Neuronal stem cell (in vitro differentiated cells): ENCODE data around the gene ADAM12.

Experiments used
- DNase-seq: peaks from one replicate; pipeline ENCODE4 v3.0.0-alpha.2; 2013; ENCODE audit warnings: low spot score
- H2AFZ ChIP-seq: one replicate; pipeline ENCODE4 v1.6.1; 2013; ENCODE audit warnings: mild to moderate bottlenecking, low read length, inconsistent platforms
- H2AK5ac ChIP-seq: 2 replicates; pipeline ENCODE4 v1.6.1; 2013; ENCODE audit warnings: low read depth, mild to moderate bottlenecking, inconsistent platforms, low read length, moderate library complexity, mixed read lengths
- H2BK120ac ChIP-seq: 2 replicates; pipeline ENCODE4 v1.6.1; 2013; ENCODE audit warnings: low read depth, mild to moderate bottlenecking, inconsistent platforms, low read length, moderate library complexity, mixed read lengths
- H2BK12ac ChIP-seq: one replicate; pipeline ENCODE4 v1.6.1; 2013; ENCODE audit warnings: low read length, inconsistent platforms
- H2BK15ac ChIP-seq: 2 replicates; pipeline ENCODE4 v1.6.1; 2013; ENCODE audit warnings: mild to moderate bottlenecking, low read length, inconsistent platforms, mixed read lengths
- H2BK5ac ChIP-seq: one replicate; pipeline ENCODE4 v1.6.1; 2013; ENCODE audit warnings: inconsistent platforms, mild to moderate bottlenecking, low read length, moderate library complexity
- H3K14ac ChIP-seq: one replicate; pipeline ENCODE4 v1.6.1; 2013; ENCODE audit warnings: low read length, inconsistent platforms
- H3K18ac ChIP-seq: 2 replicates; pipeline ENCODE4 v1.6.1; 2013; ENCODE audit warnings: low read length, inconsistent platforms
- H3K23ac ChIP-seq: 2 replicates; pipeline ENCODE4 v1.6.1; 2013; ENCODE audit warnings: low read depth, mild to moderate bottlenecking, mixed read lengths, low read length, inconsistent platforms; ENCODE audit not compliant: poor library complexity
- H3K27ac ChIP-seq: replicated peaks from 3 replicates; pipeline ENCODE4 v1.5.1; 2013; ENCODE audit warnings: low read length, inconsistent platforms
- H3K27me3 ChIP-seq, 3 experiments: 2 replicates each; pipeline ENCODE4 v1.6.1; 2013; ENCODE audit warnings: low read length in 3 of 3, mild to moderate bottlenecking in 2 of 3, inconsistent platforms in 1 of 3, low read depth in 1 of 3, mixed read lengths in 1 of 3, moderate library complexity in 1 of 3; ENCODE audit not compliant: control insufficient read depth in 3 of 3, insufficient read depth in 3 of 3
- H3K36me3 ChIP-seq, 2 donors: replicated peaks in 1 of 2; 2 replicates each; pipeline ENCODE4 v1.6.1; 2013; ENCODE audit warnings: low read length in 2 of 2; ENCODE audit not compliant: control insufficient read depth in 2 of 2, insufficient read depth in 2 of 2
- H3K4ac ChIP-seq: 2 replicates; pipeline ENCODE4 v1.6.1; 2013; ENCODE audit warnings: inconsistent platforms, mild to moderate bottlenecking, low read length, moderate library complexity
- H3K4me1 ChIP-seq, 2 donors: 1 replicate in 1 of 2; 2 replicates in 1 of 2; pipeline ENCODE4 v1.6.1; 2013; ENCODE audit warnings: low read length in 2 of 2, low read depth in 1 of 2; ENCODE audit not compliant: control insufficient read depth in 2 of 2, insufficient read depth in 1 of 2
- H3K4me2 ChIP-seq: one replicate; pipeline ENCODE4 v1.6.1; 2013; ENCODE audit warnings: mild to moderate bottlenecking, low read length, inconsistent platforms; ENCODE audit not compliant: insufficient read depth, poor library complexity, severe bottlenecking
- H3K4me3 ChIP-seq, 2 donors: 2 replicates each; pipeline ENCODE4 v1.5.1; 2013; ENCODE audit warnings: low read length in 2 of 2, mild to moderate bottlenecking in 2 of 2, inconsistent platforms in 1 of 2, moderate library complexity in 1 of 2
- H3K79me1 ChIP-seq: one replicate; pipeline ENCODE4 v1.6.1; 2013; ENCODE audit warnings: low read depth, mild to moderate bottlenecking, inconsistent platforms, low read length, moderate library complexity
- H3K9ac ChIP-seq: one replicate; pipeline ENCODE4 v1.6.1; 2013; ENCODE audit warnings: mild to moderate bottlenecking, low read depth, low read length, inconsistent platforms; ENCODE audit not compliant: poor library complexity
- H3K9me3 ChIP-seq, 2 donors: replicated peaks in 1 of 2; 2 replicates each; pipeline versions ENCODE3 to v1.6.1; 2013; ENCODE audit warnings: low read length in 2 of 2, mild to moderate bottlenecking in 2 of 2, inconsistent platforms in 1 of 2, low read depth in 1 of 2, mixed read lengths in 1 of 2, moderate library complexity in 1 of 2; ENCODE audit not compliant: control insufficient read depth in 2 of 2, insufficient read depth in 1 of 2
- H4K8ac ChIP-seq: one replicate; pipeline ENCODE4 v1.6.1; 2013; ENCODE audit warnings: low read depth, mild to moderate bottlenecking, inconsistent platforms, low read length, moderate library complexity
- H4K91ac ChIP-seq: one replicate; pipeline ENCODE4 v1.6.1; 2013; ENCODE audit warnings: low read length, low read depth, mild to moderate bottlenecking, inconsistent platforms; ENCODE audit not compliant: poor library complexity
- WGBS, 2 donors: extraction: QIAGEN DNeasy Blood & Tissue Kit; methylation state at CpG; one replicate each; pipeline ENCODE4 v1.1.7; 2013; ENCODE audit warnings: missing lambda C conversion rate in 2 of 2, mixed read lengths in 1 of 2; ENCODE audit not compliant: insufficient read length in 2 of 2, insufficient replicate concordance in 1 of 2; ENCODE audit errors: extremely low coverage in 2 of 2; 5-methylcytosine and 5-hydroxymethylcytosine counted together

The ADAM12 gene

GRCh38 chr10:125991392-125991791 is 396.9 kb downstream of the ADAM12 start:
- Histone ChIP-seq H3K4me2 (no peak overlapping the region), H3K4me3 (no peak overlapping the region), H3K27me3 (no peaks in the 10 kb centered on the region), H3K9me3 (peaks cover 1 to 3% of the 10 kb centered on the region in 2 donors), H3K79me1 (no peaks in the 10 kb centered on the region), H3K4ac (no peak overlapping the region), H3K4me1 (peaks cover 4 to 7% of the 10 kb centered on the region in 2 donors), H4K91ac (no peak overlapping the region), H3K36me3 (peaks cover 0 to 2% of the 10 kb centered on the region in 2 donors), H2BK12ac (peak overlapping the region; percentile 4), H3K9ac (no peak overlapping the region), H3K14ac (no peak overlapping the region), H3K27ac (no peak overlapping the region), H2AFZ (no peak overlapping the region), H4K8ac (no peak overlapping the region), H3K18ac (no peak overlapping the region), H2BK15ac (no peak overlapping the region), H2BK120ac (no peak overlapping the region), H3K23ac (no peak overlapping the region), H2BK5ac (no peak overlapping the region), H2AK5ac (no peak overlapping the region)
- no CpG with 5 or more reads among the region's 1 CpG for WGBS, 2 donors
- DNase-seq = no peak

DNA sequence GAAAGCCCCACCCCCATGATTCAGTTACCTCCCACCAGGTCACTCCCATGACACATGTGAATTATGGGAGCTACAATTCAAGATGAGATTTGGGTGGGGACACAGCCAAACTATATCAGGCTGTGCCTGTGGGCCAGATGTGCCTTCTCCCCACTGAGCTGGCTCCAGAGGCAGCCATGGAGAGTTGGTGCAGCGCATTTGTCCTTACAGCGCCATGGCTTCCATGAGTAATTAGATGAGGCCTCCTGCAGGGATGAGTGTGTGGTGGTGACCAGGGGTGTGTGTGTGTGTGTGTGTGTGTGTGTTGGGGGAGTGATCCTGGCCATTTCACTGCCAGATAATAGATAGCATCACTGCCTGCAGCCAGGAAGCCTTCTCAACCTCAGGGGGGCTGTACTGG is 397.3 kb downstream of the ADAM12 start:
- peaks cover 1 to 3% of the 10 kb centered on the region in 2 donors for H3K9me3 ChIP-seq
- no peak for DNase-seq
- no peak overlapping the region for H3K14ac ChIP-seq
- no peak overlapping the region for H3K18ac ChIP-seq
- H3K27me3 ChIP-seq = no peaks in the 10 kb centered on the region
- H2BK15ac ChIP-seq = no peak overlapping the region
- no peak overlapping the region for H2BK5ac ChIP-seq
- no peak overlapping the region for H2AFZ ChIP-seq
- no peak overlapping the region for H3K4me2 ChIP-seq
- no peak overlapping the region for H3K9ac ChIP-seq
- H2BK120ac ChIP-seq = no peak overlapping the region
- peak overlapping the region; percentile 4 for H2BK12ac ChIP-seq
- no peak overlapping the region for H4K8ac ChIP-seq
- H3K27ac ChIP-seq = no peak overlapping the region
- H3K79me1 ChIP-seq = no peaks in the 10 kb centered on the region
- H3K36me3 ChIP-seq = peaks cover 0 to 2% of the 10 kb centered on the region in 2 donors
- peaks cover 4 to 7% of the 10 kb centered on the region in 2 donors for H3K4me1 ChIP-seq
- H3K4me3 ChIP-seq = no peak overlapping the region
- H2AK5ac ChIP-seq = no peak overlapping the region
- no CpG with 5 or more reads among the region's 2 CpGs for WGBS, 2 donors
- no peak overlapping the region for H3K23ac ChIP-seq
- no peak overlapping the region for H3K4ac ChIP-seq
- no peak overlapping the region for H4K91ac ChIP-seq

GRCh38 chr10:125989791-125990190 is 398.5 kb downstream of the ADAM12 start:
- Histone ChIP-seq H3K4me2 (no peak overlapping the region), H2AK5ac (peak overlapping the region; percentile 23), H3K18ac (peak overlapping the region; percentile 36), H3K9ac (no peak overlapping the region), H2BK5ac (no peak overlapping the region), H2BK15ac (no peak overlapping the region), H3K27ac (no peak overlapping the region), H3K4me1 (peaks cover 4 to 7% of the 10 kb centered on the region in 2 donors), H3K36me3 (peaks cover 0 to 2% of the 10 kb centered on the region in 2 donors), H4K91ac (no peak overlapping the region), H3K9me3 (peaks cover 1 to 3% of the 10 kb centered on the region in 2 donors), H2BK120ac (no peak overlapping the region), H3K79me1 (no peaks in the 10 kb centered on the region), H3K27me3 (no peaks in the 10 kb centered on the region), H3K14ac (no peak overlapping the region), H3K4me3 (peak overlapping the region in 1 of 2 donors; percentile 13), H4K8ac (no peak overlapping the region), H2AFZ (no peak overlapping the region), H3K23ac (no peak overlapping the region), H2BK12ac (no peak overlapping the region), H3K4ac (no peak overlapping the region)
- no CpG with 5 or more reads among the region's 5 CpGs for whole genome bisulfite sequencing, 2 donors
- DNase-seq = no peak

- Histone ChIP-seq H2BK12ac (no peak overlapping the region), H2BK15ac (no peak overlapping the region), H3K4me1 (peaks cover 5 to 16% of the 10 kb centered on the region in 2 donors), H3K27me3 (no peaks in the 10 kb centered on the region), H4K91ac (no peak overlapping the region), H3K18ac (no peak overlapping the region), H3K14ac (no peak overlapping the region), H2AFZ (no peak overlapping the region), H2BK5ac (no peak overlapping the region), H3K4me2 (no peak overlapping the region), H2BK120ac (no peak overlapping the region), H3K27ac (no peak overlapping the region), H3K36me3 (peaks cover 0 to 2% of the 10 kb centered on the region in 2 donors), H3K9me3 (peaks cover 1 to 3% of the 10 kb centered on the region in 2 donors), H3K4ac (no peak overlapping the region), H3K9ac (no peak overlapping the region), H3K23ac (no peak overlapping the region), H2AK5ac (no peak overlapping the region), H3K4me3 (no peak overlapping the region), H4K8ac (no peak overlapping the region), H3K79me1 (no peaks in the 10 kb centered on the region)
- no CpG with 5 or more reads among the region's 5 CpGs for WGBS, 2 donors
- DNase-seq = no peak
Measured at GRCh38 chr10:125985557-125986240, 402.6 kb downstream of the ADAM12 start.
